PC-3 (cell line): ENCODE data around the gene TAOK1. TPM values are rescaled to one million over a fixed set of nuclear protein-coding genes. Genes with fewer than 3 reads are reported as not detected.

Source experiments
- ATAC-seq: fragments of 200-7000 bp; cut with Tn5 transposase; 2 replicates; pipeline ENCODE4 v1.9.1; 2020; ENCODE audit warnings: mild to moderate bottlenecking, moderate library complexity
- BruUV-seq: library from RNA; stranded (reverse); fragments of 400-500 nt; replicated peaks from 2 replicates; lab custom pipeline; 2021; lab: Mats Ljungman, UMichigan
- CTCF ChIA-PET: fragments of 300-600 bp; sonication (Branson Sonifier 250); formaldehyde crosslinking; loops from one replicate; lab custom pipeline; 2022; ENCODE audit warnings: antibody characterized with exemption; lab: Charles Lee
- POLR2A ChIA-PET: fragments of 300-600 bp; sonication (Branson Sonifier 250); formaldehyde crosslinking; loops from one replicate; lab custom pipeline; 2022; ENCODE audit warnings: antibody characterized with exemption; ENCODE audit not compliant: unreplicated experiment; lab: Charles Lee
- DNase-seq: peaks from one replicate; pipeline ENCODE4 v3.0.0-alpha.2; 2015
- H2AFZ ChIP-seq: fragments of 300-600 bp; sonication (generic); 2 replicates; pipeline ENCODE4 v1.6.0; 2016; ENCODE audit warnings: antibody characterized with exemption, low read length
- H3F3A ChIP-seq: fragments of 300-600 bp; sonication (generic); one replicate; pipeline ENCODE4 v1.6.0; 2017; ENCODE audit warnings: antibody characterized with exemption, low read length, control low read depth, mild to moderate bottlenecking; ENCODE audit not compliant: unreplicated experiment
- H3K27ac ChIP-seq: fragments of 300-600 bp; sonication (generic); 2 replicates; pipeline ENCODE4 v1.5.1; 2016; ENCODE audit warnings: mild to moderate bottlenecking, low read length
- H3K27me3 ChIP-seq: fragments of 300-600 bp; sonication (generic); 2 replicates; pipeline ENCODE4 v1.6.1; 2016; ENCODE audit warnings: low read length, mixed read lengths
- H3K36me3 ChIP-seq: fragments of 300-600 bp; sonication (generic); 2 replicates; pipeline ENCODE4 v1.6.1; 2016; ENCODE audit warnings: low read depth, mixed run types, low read length, mixed read lengths
- H3K4me1 ChIP-seq: fragments of 300-600 bp; sonication (generic); 2 replicates; pipeline ENCODE4 v1.5.1; 2016; ENCODE audit warnings: low read length; ENCODE audit not compliant: insufficient read depth
- H3K4me2 ChIP-seq: fragments of 300-600 bp; sonication (generic); 2 replicates; pipeline ENCODE4 v1.6.0; 2016; ENCODE audit warnings: low read length
- H3K4me3 ChIP-seq: fragments of 300-600 bp; sonication (generic); 2 replicates; pipeline ENCODE4 v1.5.1; 2016; ENCODE audit warnings: mild to moderate bottlenecking, low read length, mixed read lengths
- H3K79me2 ChIP-seq: fragments of 300-600 bp; sonication (generic); 2 replicates; pipeline ENCODE4 v1.6.1; 2017; ENCODE audit warnings: low read length, mixed read lengths
- H3K9ac ChIP-seq: fragments of 300-600 bp; sonication (generic); 2 replicates; pipeline ENCODE4 v1.6.0; 2016; ENCODE audit warnings: mild to moderate bottlenecking, low read length
- H3K9me2 ChIP-seq: fragments of 300-600 bp; sonication (generic); replicated peaks from 2 replicates; pipeline ENCODE4 v1.6.1; 2016; ENCODE audit warnings: mixed run types, low read length, mixed read lengths
- H3K9me3 ChIP-seq: fragments of 300-600 bp; sonication (generic); 2 replicates; pipeline ENCODE4 v1.6.1; 2016; ENCODE audit warnings: low read length, mixed read lengths
- H4K20me1 ChIP-seq: fragments of 300-600 bp; sonication (generic); 2 replicates; pipeline ENCODE4 v1.6.1; 2016; ENCODE audit warnings: low read length, mixed read lengths
- EZH2 ChIP-seq: fragments of 300-600 bp; sonication (generic); IDR thresholded peaks from one replicate; pipeline ENCODE4 v1.6.1; 2017; ENCODE audit warnings: antibody characterized with exemption, mild to moderate bottlenecking, low read length; ENCODE audit not compliant: unreplicated experiment
- EZH2phosphoT487 ChIP-seq: fragments of 300-600 bp; sonication (generic); IDR thresholded peaks from 2 replicates; pipeline ENCODE4 v1.6.1; 2018; ENCODE audit warnings: mild to moderate bottlenecking, antibody characterized with exemption, low read length, borderline replicate concordance
- intact Hi-C: fragments of 100-400 bp; cut with micrococcal nuclease; formaldehyde crosslinking; loops from 2 replicates; pipeline ENCODE4 v1.9.0; 2023
- total RNA-seq: library from RNA; depleted of rRNA; stranded (reverse); fragments of >200 nt; gene quantifications from 2 replicates; pipeline ENCODE4 v1.2.3, GENCODE V29; 2014; rRNA removed
- TF ChIP-seq, protein P1 (sequence below): fragments of 300-600 bp; sonication (generic); conservative IDR thresholded peaks from 2 replicates; pipeline ENCODE4 v1.5.1; 2017; ENCODE audit warnings: antibody characterized with exemption, low read depth, mild to moderate bottlenecking, low read length

TAOK1 gene
- total RNA-seq, 1 experiment from 2014 or later: 17.3 TPM

DNA sequence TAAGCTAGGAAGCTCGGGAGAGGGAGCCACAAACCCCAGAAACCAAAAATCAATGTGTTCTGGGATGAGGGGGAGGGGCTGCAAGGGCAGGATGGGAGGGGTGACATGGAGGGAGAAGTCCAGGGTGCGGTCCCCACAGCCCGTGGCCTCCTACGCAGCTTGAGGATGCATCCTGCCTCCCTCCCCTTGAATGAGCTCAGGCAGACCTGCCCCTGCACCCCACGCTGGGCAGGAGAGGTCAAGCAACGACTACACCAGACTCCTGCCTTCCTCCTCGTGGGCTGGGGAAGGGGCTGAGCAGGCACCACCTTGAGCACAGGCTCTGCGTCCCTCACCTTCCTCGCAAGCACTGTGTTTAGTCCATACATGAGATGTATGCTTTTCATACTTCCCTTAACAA lies 206.6 kb downstream of the TAOK1 start:
- H3K4me3 ChIP-seq: no peak overlapping the region
- no peaks in the 10 kb centered on the region for H3K27me3 ChIP-seq
- H3K9me2 ChIP-seq: no peaks in the 10 kb centered on the region
- no peaks in the 10 kb centered on the region for H3K9me3 ChIP-seq
- no TSS peak for BruUV-seq
- no peak overlapping the region for H3K9ac ChIP-seq
- ATAC-seq (no peak), DNase-seq (no peak)
- no peak overlapping the region for H3K27ac ChIP-seq
- no peak overlapping the region for H2AFZ ChIP-seq
- peaks cover 28% of the 10 kb centered on the region for H3K4me1 ChIP-seq
- intact Hi-C loops: no loop called here
- H3K36me3 ChIP-seq: no peaks in the 10 kb centered on the region
- no peak overlapping the region for H3K4me2 ChIP-seq
- no peaks in the 10 kb centered on the region for H4K20me1 ChIP-seq
- CTCF ChIA-PET: no interaction called here
- TF ChIP-seq, protein P1, sequence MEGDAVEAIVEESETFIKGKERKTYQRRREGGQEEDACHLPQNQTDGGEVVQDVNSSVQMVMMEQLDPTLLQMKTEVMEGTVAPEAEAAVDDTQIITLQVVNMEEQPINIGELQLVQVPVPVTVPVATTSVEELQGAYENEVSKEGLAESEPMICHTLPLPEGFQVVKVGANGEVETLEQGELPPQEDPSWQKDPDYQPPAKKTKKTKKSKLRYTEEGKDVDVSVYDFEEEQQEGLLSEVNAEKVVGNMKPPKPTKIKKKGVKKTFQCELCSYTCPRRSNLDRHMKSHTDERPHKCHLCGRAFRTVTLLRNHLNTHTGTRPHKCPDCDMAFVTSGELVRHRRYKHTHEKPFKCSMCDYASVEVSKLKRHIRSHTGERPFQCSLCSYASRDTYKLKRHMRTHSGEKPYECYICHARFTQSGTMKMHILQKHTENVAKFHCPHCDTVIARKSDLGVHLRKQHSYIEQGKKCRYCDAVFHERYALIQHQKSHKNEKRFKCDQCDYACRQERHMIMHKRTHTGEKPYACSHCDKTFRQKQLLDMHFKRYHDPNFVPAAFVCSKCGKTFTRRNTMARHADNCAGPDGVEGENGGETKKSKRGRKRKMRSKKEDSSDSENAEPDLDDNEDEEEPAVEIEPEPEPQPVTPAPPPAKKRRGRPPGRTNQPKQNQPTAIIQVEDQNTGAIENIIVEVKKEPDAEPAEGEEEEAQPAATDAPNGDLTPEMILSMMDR: no peak
- TF ChIP-seq EZH2phosphoT487: no peak
- TF ChIP-seq EZH2: no peak
- H3K79me2 ChIP-seq: peaks cover 8% of the 10 kb centered on the region; the same call in 1 of the 2 replicates
- no peaks in the 10 kb centered on the region for H3F3A ChIP-seq
- POLR2A ChIA-PET: no interaction called here

GRCh38 chr17:29597361-29598172 lies 207.4 kb downstream of the TAOK1 start:
- H3K4me2 ChIP-seq: no peak overlapping the region
- intact Hi-C loops: no loop called here
- no peak overlapping the region for H3K4me3 ChIP-seq
- H4K20me1 ChIP-seq: no peaks in the 10 kb centered on the region
- no peak for TF ChIP-seq EZH2
- peaks cover 8% of the 10 kb centered on the region; the same call in 1 of the 2 replicates for H3K79me2 ChIP-seq
- no peaks in the 10 kb centered on the region for H3K9me3 ChIP-seq
- CTCF ChIA-PET: no interaction called here
- no peak overlapping the region for H2AFZ ChIP-seq
- H3F3A ChIP-seq: no peaks in the 10 kb centered on the region
- no peaks in the 10 kb centered on the region for H3K36me3 ChIP-seq
- H3K4me1 ChIP-seq: peaks cover 20% of the 10 kb centered on the region
- no peaks in the 10 kb centered on the region for H3K27me3 ChIP-seq
- POLR2A ChIA-PET: no interaction called here
- no TSS peak for BruUV-seq
- DNase-seq (no peak), ATAC-seq (no peak)
- H3K9ac ChIP-seq: no peak overlapping the region
- no peaks in the 10 kb centered on the region for H3K9me2 ChIP-seq
- no peak overlapping the region for H3K27ac ChIP-seq

Other genes with a start within 250 kb of the TAOK1 start
- 28.0 and 36.1 TPM in 2 replicates for gene MYO18A, start 210.0 kb upstream of the TAOK1 start, total RNA-seq
- gene CRYBA1, start 143.5 kb upstream of the TAOK1 start, total RNA-seq: not detected in 2 replicates
- 16.1 and 22.6 TPM in 2 replicates for gene NUFIP2, start 96.2 kb upstream of the TAOK1 start, total RNA-seq
- 6.3 and 7.9 TPM in 2 replicates for gene ABHD15, start 176.7 kb downstream of the TAOK1 start, total RNA-seq
- 45.0 and 61.7 TPM in 2 replicates for gene TP53I13, start 178.3 kb downstream of the TAOK1 start, total RNA-seq
- 24.2 and 32.2 TPM in 2 replicates for gene GIT1, start 199.3 kb downstream of the TAOK1 start, total RNA-seq
- 11.2 and 11.5 TPM in 2 replicates for gene ANKRD13B, start 202.8 kb downstream of the TAOK1 start, total RNA-seq
- gene CORO6, start 232.5 kb downstream of the TAOK1 start, total RNA-seq: 0.44 and 0.58 TPM in 2 replicates